EH (cell line): Measurements from ENCODE around the gene RBBP8NL.

Source experiments
- DNase-seq: peaks from one replicate; pipeline ENCODE4 v3.0.0-alpha.2; 2015; ENCODE audit warnings: low read depth

RBBP8NL gene, protein sequence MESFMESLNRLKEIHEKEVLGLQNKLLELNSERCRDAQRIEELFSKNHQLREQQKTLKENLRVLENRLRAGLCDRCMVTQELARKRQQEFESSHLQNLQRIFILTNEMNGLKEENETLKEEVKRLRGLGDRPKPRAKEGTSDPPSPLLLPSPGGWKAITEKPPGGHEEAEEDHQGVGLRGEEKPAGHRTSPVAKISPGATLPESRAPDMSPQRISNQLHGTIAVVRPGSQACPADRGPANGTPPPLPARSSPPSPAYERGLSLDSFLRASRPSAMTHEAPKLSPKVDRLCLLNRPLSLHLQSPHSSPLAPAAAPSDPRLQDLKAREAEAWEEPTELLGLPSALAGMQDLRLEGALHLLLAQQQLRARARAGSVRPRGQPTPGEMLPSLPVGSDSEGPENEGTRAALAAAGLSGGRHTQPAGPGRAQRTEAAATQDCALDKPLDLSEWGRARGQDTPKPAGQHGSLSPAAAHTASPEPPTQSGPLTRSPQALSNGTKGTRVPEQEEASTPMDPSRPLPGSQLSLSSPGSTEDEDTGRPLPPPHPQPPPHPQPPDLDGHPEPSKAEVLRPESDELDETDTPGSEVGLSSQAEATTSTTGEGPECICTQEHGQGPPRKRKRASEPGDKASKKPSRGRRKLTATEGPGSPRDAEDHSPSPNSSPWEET

DNA sequence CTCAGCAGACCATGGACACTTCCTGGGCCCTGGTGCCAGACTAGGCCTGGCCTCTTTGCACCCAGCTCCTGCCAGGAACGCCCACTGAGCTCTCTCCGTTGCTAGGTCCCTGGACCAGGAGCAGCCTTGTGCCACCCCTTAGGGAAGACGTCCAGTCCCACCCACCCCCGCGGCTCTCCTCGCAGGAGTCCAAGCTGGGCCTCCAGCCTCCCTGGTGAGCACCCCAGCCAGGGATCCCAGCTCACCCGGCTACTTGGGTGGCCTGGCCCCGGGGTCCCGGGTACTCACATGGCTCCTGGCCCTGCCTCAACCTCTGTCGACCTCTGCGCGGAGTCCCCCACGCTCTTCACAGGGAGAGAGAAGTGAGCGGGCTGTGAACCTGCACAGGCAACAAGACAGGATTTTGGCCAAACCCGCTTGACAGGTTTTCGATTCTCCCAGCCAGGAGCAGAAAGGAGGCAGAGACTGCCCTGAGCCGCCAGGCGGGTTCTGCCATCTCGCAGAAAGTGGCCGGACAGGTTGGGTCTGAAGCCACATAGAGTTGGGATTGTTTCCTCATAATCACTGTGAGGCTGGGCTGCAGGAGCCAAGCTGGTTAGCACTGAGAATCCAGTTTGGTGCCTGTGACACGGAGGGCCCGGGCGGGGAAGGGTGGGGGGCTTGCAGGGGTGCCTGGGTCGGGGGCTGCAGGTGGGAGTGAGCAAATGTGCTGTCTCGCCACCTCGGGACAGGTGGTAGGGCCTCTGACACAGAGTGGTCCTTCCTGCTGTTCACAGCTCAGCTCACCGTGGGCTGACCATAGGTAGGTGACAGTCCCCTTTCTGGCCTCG is at the start of gene RBBP8NL:
RBBP8NL (minus strand) TSS at position 368 of the 830 bp plus-strand sequence. CDS start 7,892 bp downstream, outside the sequence.
- DNase-seq, result no peak

DNA sequence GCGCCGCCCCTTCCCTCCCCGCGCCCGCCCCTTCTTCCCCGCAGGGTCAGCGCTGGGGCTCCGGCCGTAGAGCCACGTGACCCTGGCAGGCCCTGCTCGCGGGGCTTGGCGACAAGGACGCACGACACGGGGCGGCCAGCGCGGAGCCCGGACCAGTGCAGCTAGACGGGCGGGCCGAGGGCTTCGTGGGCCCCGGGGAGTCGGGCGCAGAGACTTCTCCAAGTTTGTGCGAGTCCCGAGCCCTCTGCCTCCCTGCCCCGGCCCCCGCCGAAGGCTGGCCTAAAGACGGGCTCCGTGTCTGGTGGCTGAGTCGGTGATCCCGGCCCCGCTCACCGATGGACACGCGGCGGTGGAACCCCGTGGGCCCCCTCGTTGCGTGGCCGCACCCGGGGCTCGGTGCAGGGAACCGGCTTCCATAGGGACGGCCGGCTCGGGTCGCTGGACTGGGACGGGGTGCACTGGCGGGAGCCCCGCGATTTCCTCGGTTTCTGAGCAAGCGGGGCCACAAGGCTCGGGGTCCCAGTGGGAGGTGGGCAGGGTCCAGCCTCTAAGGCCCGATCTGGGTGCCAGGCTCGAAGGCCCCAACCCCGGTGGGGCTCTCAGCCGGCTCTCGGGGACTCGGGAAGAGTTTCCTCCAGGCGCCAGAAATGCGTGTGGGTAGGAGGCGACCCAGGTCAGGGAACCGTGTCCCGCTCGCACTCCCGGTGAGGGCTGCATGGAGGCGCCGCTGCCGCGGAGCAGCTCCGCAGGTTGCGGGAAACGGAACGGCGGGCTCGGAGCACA is 48.9 kb upstream of the RBBP8NL start:
- no peak for DNase-seq

DNA sequence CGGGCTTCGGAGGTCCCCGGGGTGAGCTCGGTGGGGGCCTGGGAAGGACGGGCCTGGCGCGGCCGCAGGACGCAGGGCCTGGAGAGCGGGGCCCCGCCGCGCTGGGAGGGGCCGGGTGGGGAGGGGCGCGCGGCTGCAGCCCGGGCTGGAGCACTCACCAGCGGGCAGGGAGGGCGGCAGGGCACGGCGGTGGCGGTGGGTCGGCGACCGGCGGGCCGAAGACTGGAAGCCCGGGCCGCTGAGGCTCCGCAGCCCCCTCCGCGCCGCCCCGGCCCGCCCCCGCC is 48.4 kb upstream of the RBBP8NL start, which contains the start of gene GATA5:
GATA5 (minus strand) TSS at position 224 of the 284 bp plus-strand sequence. CDS start 474 bp downstream, outside the sequence.
- no peak for DNase-seq

DNA sequence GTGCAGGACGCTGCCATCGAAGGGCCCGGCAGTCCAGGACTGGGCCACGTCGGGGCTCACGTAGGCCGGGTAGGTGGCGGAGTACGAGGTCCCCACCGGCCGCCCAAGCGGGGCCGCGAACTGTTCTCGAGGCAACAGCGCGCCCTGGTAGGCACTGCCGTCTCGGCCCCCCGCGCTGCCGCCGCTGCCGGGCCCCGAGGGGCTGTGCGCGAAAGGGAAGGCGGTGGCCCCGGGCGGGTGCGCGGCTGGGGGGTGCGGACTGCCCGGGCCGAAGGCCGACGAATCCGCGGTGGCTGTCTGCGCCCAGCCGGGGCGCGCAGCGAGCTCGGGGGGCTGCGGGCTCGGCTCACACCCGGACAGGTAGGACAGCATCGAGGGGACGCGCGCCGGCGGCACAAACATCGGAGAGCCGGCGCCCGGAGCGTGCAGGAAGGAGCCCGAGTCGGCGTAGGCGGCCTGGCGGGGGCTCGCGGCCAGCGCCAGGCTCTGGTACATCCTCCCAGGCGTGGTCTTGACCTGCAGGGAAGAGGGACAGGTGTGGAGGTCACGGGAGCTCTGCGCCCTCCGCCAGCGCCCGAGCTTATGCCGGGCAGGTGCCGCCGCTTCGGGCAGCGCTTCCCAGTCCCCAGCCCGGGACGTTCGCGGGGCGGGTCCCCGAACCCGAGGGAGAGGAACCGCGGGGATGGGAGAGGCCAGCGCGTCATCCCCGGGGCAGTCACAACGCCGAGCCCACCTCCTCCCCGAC is 47.9 kb upstream of the RBBP8NL start:
- no peak for DNase-seq

DNA sequence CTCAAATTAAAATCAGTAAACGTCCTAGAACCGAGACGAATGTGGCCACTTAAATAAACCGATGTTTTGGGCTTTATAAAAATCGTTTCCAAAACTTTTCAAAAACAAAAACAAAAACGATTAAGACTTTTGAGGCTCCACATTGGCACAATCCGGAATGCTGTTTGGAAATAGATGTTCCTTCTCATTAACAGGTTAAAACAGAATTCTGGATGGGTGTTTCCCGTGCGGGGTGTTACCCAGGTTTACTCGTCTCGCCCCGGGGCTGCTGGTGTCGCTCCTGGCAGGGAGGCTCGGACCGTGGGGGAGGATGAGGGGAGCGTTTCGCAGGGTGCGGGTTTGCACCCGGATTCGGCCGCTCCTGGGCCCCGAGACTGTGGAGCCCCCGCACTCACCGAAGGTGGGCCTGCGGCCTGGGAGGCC is 47.3 kb upstream of the RBBP8NL start:
- DNase-seq, result no peak

DNA sequence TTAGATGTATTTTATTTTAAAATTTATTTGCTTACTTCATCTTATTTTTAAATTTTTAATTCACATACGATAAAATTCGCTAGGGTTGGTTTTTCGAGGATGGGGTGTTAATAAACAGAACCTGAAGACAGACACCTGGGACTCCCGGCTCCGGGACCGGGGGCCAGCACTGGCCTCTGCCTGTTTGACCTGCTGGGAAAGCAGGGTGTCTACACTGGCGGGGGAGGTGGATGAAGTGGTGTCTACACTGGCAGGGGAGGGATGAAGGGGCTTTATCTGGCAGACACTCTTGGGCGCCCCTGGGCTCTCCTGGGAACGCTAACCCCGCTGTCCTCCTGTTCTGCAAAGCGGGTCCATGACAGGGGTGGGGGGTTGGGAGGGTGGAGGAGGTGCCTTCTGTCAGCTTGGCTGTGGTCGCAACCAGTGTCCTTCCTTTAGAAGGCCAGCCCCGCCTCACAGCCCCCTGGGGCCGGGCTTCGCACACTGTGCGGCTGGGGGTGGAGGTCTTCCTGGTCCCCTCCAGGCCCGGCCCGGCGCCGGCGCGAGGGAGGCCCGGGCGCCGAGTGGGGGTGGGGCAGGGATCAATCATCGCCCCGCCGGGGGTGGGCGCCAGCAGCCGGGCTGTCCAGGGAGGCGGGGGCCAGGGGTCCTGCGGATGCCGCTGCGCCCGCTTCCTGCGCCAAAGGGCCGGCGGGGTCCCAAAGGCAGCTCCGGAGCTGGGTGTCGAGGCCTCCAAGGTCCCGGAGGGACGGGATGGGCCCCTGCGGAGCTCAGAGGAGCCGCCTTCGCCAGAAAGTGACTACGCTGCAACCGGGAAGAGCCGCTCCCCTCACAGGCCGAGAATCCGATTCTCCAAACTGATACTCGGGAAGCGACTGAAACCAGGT is 46.6 kb upstream of the RBBP8NL start:
- DNase-seq, result no peak

DNA sequence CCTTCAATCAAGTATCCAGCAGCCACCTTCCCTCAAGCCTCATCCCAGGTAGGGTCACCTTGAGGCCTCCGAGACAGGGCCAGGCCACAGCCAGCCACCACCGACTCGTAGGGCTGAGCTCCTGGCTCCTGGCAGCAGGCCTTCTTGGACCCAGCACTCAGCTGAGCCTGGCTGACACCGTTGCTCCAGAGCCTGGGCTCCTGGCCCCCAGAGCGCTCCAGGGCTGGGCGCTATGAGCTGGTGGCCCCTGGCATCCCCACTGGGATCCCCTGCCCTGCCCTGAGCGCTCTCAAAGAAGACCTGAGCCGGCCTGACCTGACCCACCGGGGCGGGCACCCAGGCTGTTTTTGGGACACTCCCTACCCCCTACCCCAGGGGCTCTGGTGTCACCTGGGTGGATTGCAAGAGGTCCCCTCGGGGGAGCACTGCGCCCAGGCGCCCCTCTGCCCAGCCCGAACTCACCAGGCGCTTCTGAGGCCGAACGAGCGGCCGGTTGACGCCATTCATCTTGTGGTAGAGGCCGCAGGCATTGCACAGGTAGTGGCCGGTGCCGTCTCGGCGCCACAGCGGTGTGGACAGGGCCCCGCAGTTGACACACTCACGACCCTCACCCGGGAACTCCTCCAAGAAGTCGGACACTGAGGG is 45.7 kb upstream of the RBBP8NL start:
- no peak for DNase-seq

DNA sequence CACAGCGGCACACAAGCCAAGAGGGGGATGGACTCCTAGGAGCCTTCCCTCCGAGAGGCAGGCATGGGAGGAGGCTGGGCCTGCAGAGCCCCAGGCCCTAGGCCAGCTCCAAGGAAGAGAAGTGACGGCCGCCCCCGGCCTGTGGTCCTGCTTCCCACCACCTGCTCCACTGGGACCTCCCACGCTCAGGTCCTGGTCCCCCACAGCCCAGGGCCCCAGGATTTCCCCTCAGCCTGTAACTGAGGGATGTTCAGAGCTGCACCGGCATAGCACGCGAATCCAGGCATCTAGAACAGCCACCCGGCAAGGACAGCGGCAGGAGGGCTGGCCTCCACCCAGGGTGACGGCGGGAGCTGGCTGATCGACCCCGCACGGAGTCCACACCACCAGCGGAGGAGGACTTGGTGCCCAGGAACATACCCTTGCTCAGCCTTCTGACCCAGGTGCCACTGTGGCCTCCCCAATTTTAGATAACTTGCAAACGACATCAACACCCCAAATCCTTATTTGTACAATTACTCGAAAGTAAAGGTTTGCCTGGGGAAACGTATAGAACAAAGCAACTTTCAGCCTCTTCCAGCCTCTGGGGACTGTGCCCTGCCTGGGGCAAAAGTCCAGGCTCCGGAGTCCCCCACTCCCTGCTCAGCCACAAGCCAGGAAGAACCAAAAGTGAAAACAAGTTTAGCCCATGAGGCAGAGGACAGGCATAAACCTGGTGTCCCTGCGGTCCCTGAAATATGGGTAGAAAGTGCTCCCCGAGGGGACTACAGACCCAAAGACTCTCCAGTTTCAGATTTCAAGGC is 45.0 kb upstream of the RBBP8NL start:
- DNase-seq, result no peak

DNA sequence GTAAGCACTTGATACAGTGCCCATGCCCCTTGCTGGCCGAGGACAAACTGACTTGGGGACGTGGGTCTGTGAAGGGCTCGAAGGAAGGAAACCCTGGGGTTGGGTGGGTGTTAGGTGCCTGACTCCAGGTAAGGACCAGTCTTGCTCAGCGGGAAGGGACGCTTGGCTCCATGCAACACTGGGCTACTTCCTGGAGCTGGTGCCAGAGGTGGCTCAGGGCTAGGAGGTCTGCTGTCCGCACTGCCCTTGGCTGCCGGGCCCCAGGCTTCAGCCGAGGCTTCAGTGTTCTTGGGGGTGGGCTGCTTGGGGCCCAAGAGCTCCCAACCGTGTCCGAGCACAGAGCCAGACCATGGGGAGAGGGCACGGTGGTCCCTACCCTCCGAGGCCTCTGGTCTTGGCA is 43.1 kb upstream of the RBBP8NL start:
- no peak for DNase-seq

DNA sequence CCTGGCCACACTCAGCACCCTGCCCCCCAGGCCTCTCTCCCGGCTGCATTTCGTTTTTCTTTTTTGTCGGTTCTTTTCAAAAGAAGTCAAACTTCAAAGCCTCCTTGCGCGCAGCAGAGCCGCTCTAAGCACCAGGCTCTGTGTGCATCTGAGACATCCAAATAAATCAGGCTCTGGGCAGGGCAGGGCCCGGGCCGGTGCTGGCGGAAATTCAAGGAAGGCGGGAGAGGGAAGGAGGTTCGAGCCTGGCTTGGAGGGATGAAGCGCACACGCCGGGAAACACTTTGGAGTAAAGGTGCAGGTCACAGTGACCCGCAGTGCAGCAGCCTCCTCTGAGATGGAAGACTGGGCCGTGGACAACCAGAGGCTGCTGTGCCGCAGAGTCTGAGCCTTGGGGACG is 42.7 kb upstream of the RBBP8NL start:
- no peak for DNase-seq

DNA sequence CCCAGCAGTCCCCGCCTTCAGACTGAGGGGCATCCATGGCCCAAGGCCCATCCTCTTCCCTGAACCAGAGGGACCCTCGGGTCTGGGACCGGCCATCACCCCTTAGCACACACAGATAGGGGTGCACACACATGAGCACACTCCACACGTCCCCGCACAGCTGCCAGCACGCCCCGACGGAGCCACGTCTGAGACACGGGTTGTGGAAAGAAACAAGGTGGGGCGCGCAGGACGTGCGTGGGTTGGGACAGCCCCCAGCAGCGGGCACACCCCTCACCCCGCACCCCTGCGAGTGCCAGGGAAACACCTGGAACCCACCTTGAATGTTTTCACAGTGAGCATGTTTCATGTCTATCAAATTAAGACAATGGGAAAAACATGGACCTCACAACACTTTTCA is 42.0 kb upstream of the RBBP8NL start:
- no peak for DNase-seq

DNA sequence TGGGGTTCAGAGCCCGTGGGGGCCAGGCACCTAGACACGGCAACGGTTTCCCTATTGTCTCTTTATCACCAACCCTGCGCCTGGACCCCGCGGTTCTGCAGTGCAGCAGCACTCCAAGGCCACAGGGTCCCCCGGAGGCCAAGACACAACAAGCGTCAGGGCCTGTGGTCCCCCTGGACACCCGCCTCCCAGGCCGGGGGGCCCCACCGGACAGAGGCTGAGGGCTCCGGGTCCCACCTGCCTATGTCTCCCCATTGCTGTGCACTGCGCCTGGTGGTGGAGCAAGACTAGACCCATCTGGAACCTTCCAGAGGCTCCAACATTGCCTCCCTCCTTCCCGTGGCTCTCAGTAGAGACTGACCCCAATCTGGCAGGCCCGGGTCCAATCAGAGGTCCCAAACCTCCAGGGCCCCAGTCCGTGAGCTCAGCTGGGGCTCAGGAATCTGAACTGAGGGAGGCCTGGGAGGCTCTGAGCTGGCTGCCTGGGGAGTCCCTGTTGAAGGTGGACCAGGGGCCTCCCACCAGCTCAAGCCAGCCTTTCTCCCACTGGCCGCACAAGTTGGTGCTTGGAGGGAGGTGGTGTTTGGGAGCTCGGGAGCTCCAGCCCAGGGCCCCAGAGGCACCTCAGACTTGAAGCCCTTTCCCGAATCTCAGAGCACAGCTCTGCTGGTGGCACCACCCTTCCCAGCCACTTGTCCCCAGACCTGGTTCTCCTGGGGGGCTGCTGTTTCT is 39.6 kb upstream of the RBBP8NL start:
- DNase-seq, result no peak

DNA sequence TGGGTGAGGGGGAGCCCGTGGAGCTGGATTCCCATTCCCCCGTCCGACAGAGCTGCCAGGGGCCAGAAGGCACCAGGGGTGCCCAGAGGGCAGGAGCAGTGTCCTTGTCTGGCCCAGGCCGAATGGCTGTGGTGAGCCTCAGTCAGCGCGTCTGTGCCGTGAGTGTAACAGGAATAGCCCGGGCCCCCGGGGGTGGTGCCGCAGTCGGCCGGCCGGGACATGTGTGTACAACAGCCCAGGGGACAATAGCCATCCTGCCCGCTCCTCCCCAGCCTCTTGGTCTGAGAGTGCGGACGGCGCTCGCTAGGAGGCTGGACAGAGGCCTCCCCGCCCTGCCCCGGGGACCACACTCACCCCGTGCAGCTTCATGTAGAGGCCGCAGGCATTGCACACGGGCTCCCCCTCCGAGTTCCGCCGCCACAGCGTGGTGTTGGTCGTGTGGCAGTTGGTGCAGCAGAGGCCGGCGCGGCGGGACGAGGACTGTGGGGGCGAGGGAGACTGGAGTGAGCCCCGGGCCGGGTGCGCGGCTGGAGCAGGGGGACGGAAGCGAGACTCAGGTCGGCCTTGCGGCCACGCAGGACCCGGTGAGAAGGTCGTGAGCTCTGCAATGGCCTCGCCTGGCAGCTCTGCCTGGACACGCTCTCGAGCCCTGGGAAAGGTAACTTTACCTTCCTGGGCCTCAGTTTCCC is 38.9 kb upstream of the RBBP8NL start:
- DNase-seq, result no peak

DNA sequence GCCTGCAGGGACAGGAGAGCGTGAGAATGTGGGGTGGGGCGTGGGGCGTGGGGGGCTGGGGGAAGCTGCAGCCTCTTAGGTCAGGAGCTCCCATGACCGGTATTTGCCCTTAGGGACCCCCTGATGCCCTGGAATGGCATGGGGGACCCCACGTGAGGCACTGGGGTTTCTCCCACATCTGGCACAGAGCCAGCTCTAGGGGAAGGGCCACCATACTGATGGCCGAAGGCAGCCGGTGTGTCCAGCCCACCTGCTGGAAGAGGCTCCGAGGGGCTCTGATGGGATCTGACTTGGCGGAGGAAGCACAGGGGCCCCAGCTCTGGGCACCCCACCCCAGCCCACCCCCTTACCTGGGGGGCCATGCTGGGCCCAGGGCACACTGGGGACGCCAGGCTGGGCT is 37.7 kb upstream of the RBBP8NL start:
- DNase-seq, result no peak

DNA sequence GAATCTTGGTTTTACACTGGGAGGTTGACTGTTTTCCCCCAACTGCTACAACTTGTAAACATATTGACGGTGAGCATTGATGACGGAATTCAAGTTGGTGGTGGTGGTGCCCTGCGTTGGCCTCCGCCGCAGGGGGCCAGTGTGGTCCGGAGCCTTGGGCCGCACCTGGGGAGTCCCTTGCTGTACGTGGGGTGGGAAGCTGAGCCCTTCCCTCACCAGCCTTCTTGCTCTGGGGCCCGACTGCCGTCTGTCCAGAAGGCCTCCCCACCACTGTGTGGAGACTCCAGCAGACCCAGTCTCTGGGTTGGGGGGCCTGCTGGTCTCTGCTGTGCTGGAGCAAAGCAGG is 37.1 kb upstream of the RBBP8NL start:
- no peak for DNase-seq

DNA sequence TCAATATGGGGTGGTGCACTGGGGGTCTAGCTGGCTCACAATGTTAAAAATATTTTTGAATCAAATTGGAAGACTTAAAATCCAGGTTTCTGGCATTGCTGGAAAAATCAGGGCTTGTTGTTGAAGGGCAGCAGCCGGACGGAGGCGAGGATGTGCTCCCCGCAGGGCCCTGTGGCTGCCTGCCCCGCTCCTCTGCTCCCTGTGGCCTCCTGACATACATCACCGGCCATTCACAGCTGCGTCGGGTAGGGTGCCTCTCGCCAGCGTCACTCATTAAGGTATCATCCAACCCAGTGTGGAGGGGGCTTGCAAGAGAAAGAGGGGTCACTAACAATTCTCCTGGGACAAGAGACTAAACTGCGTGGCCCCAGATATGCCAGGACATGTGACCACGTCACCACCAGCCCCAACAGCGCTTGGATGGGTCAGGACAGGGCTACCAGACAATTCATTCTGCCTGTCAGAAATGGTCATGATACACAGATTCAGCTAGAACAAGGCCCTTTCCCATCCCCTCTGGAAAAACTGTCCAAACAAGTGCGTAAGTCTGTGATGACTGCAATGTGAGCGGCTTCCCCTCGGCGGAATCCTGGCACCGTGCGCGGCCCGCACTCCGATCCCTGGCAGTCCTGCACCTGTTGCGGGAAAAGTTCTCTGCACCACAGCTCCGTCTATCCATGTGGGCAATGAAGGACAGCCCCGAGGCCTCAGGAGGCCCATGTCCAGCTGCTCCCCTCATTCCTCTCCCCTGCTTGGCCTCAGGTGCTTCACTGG is 36.5 kb upstream of the RBBP8NL start:
- no peak for DNase-seq
